SK-N-SH (cell line): ENCODE measurements around the gene TAF1B. TPM values are rescaled to one million over a fixed set of nuclear protein-coding genes. Genes with fewer than 3 reads are reported as not detected.

ENCODE experiments used
- CTCF ChIA-PET: fragments of 300-600, 350-600 bp; formaldehyde crosslinking; extraction: SDS; loops from one replicate; lab custom pipeline; 2021; lab: Yijun Ruan, JAX
- POLR2A ChIA-PET: fragments of 350-600 bp; sonication (Branson Sonifier 250); formaldehyde crosslinking; extraction: SDS; loops from one replicate; lab custom pipeline; 2020; ENCODE audit warnings: antibody characterized with exemption, inconsistent platforms; lab: Yijun Ruan, JAX
- DNase-seq: peaks from one replicate; pipeline ENCODE4 v3.0.0; 2012
- H2AFZ ChIP-seq: fragments of 200-600 bp; sonication (generic); 2 replicates; pipeline ENCODE4 v1.8.1; 2016; ENCODE audit warnings: antibody characterized with exemption, mild to moderate bottlenecking, low read depth
- H3F3A ChIP-seq: fragments of 200-600 bp; sonication (generic); replicated peaks from 2 replicates; pipeline ENCODE3; 2016; ENCODE audit warnings: antibody characterized with exemption, mild to moderate bottlenecking; ENCODE audit not compliant: insufficient read depth
- H3K27ac ChIP-seq, 2 experiments: fragments of 200-500 bp in 1 of 2; fragments of 200-600 bp in 1 of 2; sonication (Bioruptor generic) in 1 of 2; sonication (generic), shearing (Covaris generic) in 1 of 2; 2 replicates each; pipeline versions ENCODE4 v1.5.1 to v1.6.1; 2014 to 2016; ENCODE audit warnings: low read depth in 2 of 2, inconsistent platforms in 1 of 2, low read length in 1 of 2, mild to moderate bottlenecking in 1 of 2, mixed read lengths in 1 of 2
- H3K27me3 ChIP-seq: fragments of 200-600 bp; sonication (generic), shearing (Covaris generic); 2 replicates; pipeline ENCODE4 v1.6.1; 2016; ENCODE audit warnings: mixed run types; ENCODE audit not compliant: insufficient read depth
- H3K36me3 ChIP-seq, 2 experiments: fragments of 200-500 bp in 1 of 2; fragments of 200-600 bp in 1 of 2; sonication (Bioruptor generic) in 1 of 2; sonication (generic) in 1 of 2; replicated peaks in 1 of 2; 2 replicates each; pipeline versions ENCODE3 to v1.5.1; 2014 to 2016; ENCODE audit warnings: low read length in 1 of 2, mild to moderate bottlenecking in 1 of 2; ENCODE audit not compliant: insufficient read depth in 2 of 2, control insufficient read depth in 1 of 2
- H3K4me1 ChIP-seq, 2 experiments: fragments of 200-500 bp in 1 of 2; fragments of 200-600 bp in 1 of 2; sonication (Bioruptor generic) in 1 of 2; sonication (generic), shearing (Covaris generic) in 1 of 2; 2 replicates each; pipeline versions ENCODE4 v1.5.1 to v1.6.1; 2014 to 2016; ENCODE audit warnings: low read depth in 1 of 2, low read length in 1 of 2, mixed run types in 1 of 2; ENCODE audit not compliant: insufficient read depth in 2 of 2, control insufficient read depth in 1 of 2
- H3K4me2 ChIP-seq: fragments of 200-600 bp; sonication (generic), shearing (Covaris generic); 2 replicates; pipeline ENCODE4 v1.6.1; 2017; ENCODE audit warnings: mixed run types
- H3K4me3 ChIP-seq, 2 experiments: fragments of 200-500 bp in 1 of 2; fragments of 200-600 bp in 1 of 2; sonication (Bioruptor generic) in 1 of 2; sonication (generic), shearing (Covaris generic) in 1 of 2; 2 replicates each; pipeline versions ENCODE4 v1.5.1 to v1.8.1; 2014 to 2016; ENCODE audit warnings: low read depth in 2 of 2, inconsistent platforms in 1 of 2, low read length in 1 of 2, mild to moderate bottlenecking in 1 of 2, mixed read lengths in 1 of 2, moderate library complexity in 1 of 2
- H3K79me2 ChIP-seq: fragments of 200-600 bp; sonication (generic); 2 replicates; pipeline ENCODE4 v1.8.1; 2017; ENCODE audit warnings: mild to moderate bottlenecking; ENCODE audit not compliant: insufficient read depth
- H3K9ac ChIP-seq: fragments of 200-600 bp; sonication (generic); 2 replicates; pipeline ENCODE4 v1.6.1; 2017; ENCODE audit warnings: mixed run types
- H3K9me2 ChIP-seq: fragments of 200-600 bp; sonication (generic); 2 replicates; pipeline ENCODE4 v1.6.1; 2017; ENCODE audit warnings: mixed run types
- H3K9me3 ChIP-seq: fragments of 200-600 bp; sonication (generic); 2 replicates; pipeline ENCODE4 v1.6.1; 2017; ENCODE audit warnings: mixed run types, mild to moderate bottlenecking, moderate library complexity
- H4K20me1 ChIP-seq: fragments of 200-600 bp; sonication (generic); 2 replicates; pipeline ENCODE4 v1.6.1; 2017; ENCODE audit warnings: mild to moderate bottlenecking, mixed run types; ENCODE audit not compliant: insufficient read depth
- ELF1 ChIP-seq: IDR thresholded peaks from 2 replicates; pipeline ENCODE4 v1.4.0; 2012
- EP300 ChIP-seq, 2 experiments: IDR thresholded peaks; 2 replicates each; pipeline versions ENCODE4 v1.4.0 to v1.6.1; 2012; ENCODE audit warnings: borderline replicate concordance in 1 of 2, low read depth in 1 of 2, low read length in 1 of 2
- GABPA ChIP-seq: IDR thresholded peaks from 2 replicates; pipeline ENCODE4 v1.4.0; 2012; ENCODE audit warnings: low read depth, mild to moderate bottlenecking
- GATA2 ChIP-seq: sonication (generic); formaldehyde crosslinking; IDR thresholded peaks from 2 replicates; pipeline ENCODE4 v1.5.0; 2020; ENCODE audit warnings: mild to moderate bottlenecking, missing genetic modification reagents
- MXI1 ChIP-seq: IDR thresholded peaks from 2 replicates; pipeline ENCODE4 v1.6.1; 2012; ENCODE audit warnings: mild to moderate bottlenecking, low read depth, low read length, improper control_type of control experiment
- NFIC ChIP-seq: IDR thresholded peaks from 2 replicates; pipeline ENCODE4 v1.4.0; 2012; ENCODE audit warnings: borderline replicate concordance
- NRF1 ChIP-seq: IDR thresholded peaks from 2 replicates; pipeline ENCODE4 v1.6.1; 2012; ENCODE audit warnings: low read depth, mild to moderate bottlenecking, low read length
- POLR2AphosphoS5 ChIP-seq: IDR thresholded peaks from 2 replicates; pipeline ENCODE4 v1.6.1; 2012; ENCODE audit warnings: low read depth, low read length
- RAD21 ChIP-seq: IDR thresholded peaks from 2 replicates; pipeline ENCODE4 v1.6.1; 2012; ENCODE audit warnings: mild to moderate bottlenecking, low read length
- RFX5 ChIP-seq: IDR thresholded peaks from 2 replicates; pipeline ENCODE4 v1.6.1; 2012; ENCODE audit warnings: mild to moderate bottlenecking, improper control_type of control experiment, low read length
- RXRA ChIP-seq: IDR thresholded peaks from 2 replicates; pipeline ENCODE4 v1.4.0; 2012; ENCODE audit warnings: low read depth, mild to moderate bottlenecking, borderline replicate concordance
- SMC3 ChIP-seq: IDR thresholded peaks from 2 replicates; pipeline ENCODE4 v1.6.1; 2012; ENCODE audit warnings: low read depth, low read length, improper control_type of control experiment
- TAF1 ChIP-seq: IDR thresholded peaks from 2 replicates; pipeline ENCODE4 v1.6.1; 2012; ENCODE audit warnings: low read depth, mild to moderate bottlenecking, low read length, moderate library complexity, borderline replicate concordance
- TCF12 ChIP-seq: IDR thresholded peaks from 2 replicates; pipeline ENCODE4 v1.4.0; 2012
- YY1 ChIP-seq: IDR thresholded peaks from 2 replicates; pipeline ENCODE4 v1.4.0; 2012; ENCODE audit warnings: low read depth, mild to moderate bottlenecking
- WGBS: methylation state at CpG from one replicate; pipeline ENCODE4 v1.1.6; 2017; ENCODE audit warnings: low lambda C conversion rate; 5-methylcytosine and 5-hydroxymethylcytosine counted together
- polyA plus RNA-seq, 3 experiments: library from polyadenylated mRNA; depleted of rRNA; stranded (reverse); fragments of >200 nt; gene quantifications; 2 replicates each; pipeline ENCODE4 v1.2.3, GENCODE V29; 2012
- TF ChIP-seq, protein P1 (sequence below): fragments of 150-350 bp; IDR thresholded peaks from 2 replicates; pipeline ENCODE4 v1.6.1; 2016; ENCODE audit warnings: mild to moderate bottlenecking, low read depth, low read length
- TF ChIP-seq, protein P2 (sequence below): IDR thresholded peaks from 2 replicates; pipeline ENCODE4 v1.4.0; 2012; ENCODE audit warnings: low read depth, borderline replicate concordance
- TF ChIP-seq, protein P3 (sequence below): IDR thresholded peaks from 2 replicates; pipeline ENCODE4 v1.4.0; 2012; ENCODE audit warnings: low read depth, borderline replicate concordance
- TF ChIP-seq, protein P4 (sequence below): IDR thresholded peaks from 2 replicates; pipeline ENCODE4 v1.6.1; 2012; ENCODE audit warnings: mild to moderate bottlenecking, low read depth, low read length, moderate library complexity
- TF ChIP-seq, protein P5 (sequence below): IDR thresholded peaks from 2 replicates; pipeline ENCODE4 v1.4.0; 2012; ENCODE audit warnings: low read depth
- TF ChIP-seq, protein P6 (sequence below): fragments of 200-600 bp; sonication (generic); IDR thresholded peaks from 2 replicates; pipeline ENCODE4 v1.6.1; 2017; ENCODE audit warnings: antibody characterized with exemption, mild to moderate bottlenecking, moderate library complexity

The TAF1B gene
- polyA plus RNA-seq, 1 of the 3 experiments (the other 2 are of a cell fraction), result 7.8 TPM

DNA sequence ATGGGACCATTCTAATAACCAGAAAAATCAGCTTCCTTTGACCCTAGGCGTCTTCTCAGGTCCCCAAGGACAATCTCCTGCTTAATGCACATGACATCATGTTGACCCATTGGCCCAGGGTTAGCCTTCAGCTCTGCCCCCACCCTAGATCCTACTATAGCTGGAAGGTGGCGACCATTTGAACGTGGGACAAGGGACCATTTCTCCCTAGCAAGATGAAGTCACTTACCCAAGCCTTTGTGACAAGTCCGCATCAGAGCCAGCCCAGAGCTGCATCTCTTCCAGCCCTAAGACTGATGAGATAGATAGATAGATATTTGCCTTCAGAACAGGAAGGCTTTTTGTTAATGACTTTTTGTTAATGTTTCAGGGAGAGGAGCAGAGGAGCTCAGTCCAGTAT, 28.2 kb upstream of the TAF1B start (continued):
- TF ChIP-seq MXI1, result no peak
- TF ChIP-seq, protein P1, sequence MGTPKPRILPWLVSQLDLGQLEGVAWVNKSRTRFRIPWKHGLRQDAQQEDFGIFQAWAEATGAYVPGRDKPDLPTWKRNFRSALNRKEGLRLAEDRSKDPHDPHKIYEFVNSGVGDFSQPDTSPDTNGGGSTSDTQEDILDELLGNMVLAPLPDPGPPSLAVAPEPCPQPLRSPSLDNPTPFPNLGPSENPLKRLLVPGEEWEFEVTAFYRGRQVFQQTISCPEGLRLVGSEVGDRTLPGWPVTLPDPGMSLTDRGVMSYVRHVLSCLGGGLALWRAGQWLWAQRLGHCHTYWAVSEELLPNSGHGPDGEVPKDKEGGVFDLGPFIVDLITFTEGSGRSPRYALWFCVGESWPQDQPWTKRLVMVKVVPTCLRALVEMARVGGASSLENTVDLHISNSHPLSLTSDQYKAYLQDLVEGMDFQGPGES, result no peak
- TF ChIP-seq, protein P2, sequence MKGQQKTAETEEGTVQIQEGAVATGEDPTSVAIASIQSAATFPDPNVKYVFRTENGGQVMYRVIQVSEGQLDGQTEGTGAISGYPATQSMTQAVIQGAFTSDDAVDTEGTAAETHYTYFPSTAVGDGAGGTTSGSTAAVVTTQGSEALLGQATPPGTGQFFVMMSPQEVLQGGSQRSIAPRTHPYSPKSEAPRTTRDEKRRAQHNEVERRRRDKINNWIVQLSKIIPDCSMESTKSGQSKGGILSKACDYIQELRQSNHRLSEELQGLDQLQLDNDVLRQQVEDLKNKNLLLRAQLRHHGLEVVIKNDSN, result no peak
- TF ChIP-seq NRF1, result no peak
- TF ChIP-seq, all 33 proteins: peak for 0

DNA sequence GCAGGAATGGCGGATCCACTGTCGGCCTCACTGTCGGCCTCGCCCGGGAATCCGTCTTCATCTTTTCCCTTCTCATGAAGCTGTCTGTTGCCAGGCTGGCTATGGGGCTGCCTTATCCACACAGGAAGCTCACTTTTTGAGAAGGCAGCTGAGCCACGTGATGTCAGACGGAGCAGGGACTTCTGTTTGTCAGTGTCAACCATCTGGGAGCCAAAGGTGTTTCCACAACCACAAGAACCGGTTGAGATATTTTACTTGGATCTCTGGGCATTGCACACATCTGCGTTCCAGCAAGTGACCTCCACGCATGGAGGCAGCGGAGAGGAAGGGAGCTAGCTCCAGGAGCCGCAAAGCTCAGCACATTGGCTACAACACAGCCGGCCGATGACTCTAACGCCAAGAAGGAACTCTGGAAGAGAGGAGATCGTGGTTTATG, 27.4 kb upstream of the TAF1B start:
- Histone ChIP-seq H3K4me2 (no peak overlapping the region), H3K9me2 (no peaks in the 10 kb centered on the region), H3K9ac (no peak overlapping the region), H3K79me2 (no peaks in the 10 kb centered on the region), H2AFZ (no peak overlapping the region), H3F3A (no peaks in the 10 kb centered on the region), H3K27me3 (no peaks in the 10 kb centered on the region), H3K36me3 (no peaks in the 10 kb centered on the region), H3K4me3 (no peak overlapping the region), H4K20me1 (no peaks in the 10 kb centered on the region), H3K4me1 (peaks cover 0 to 7% of the 10 kb centered on the region in 2 experiments; a peak in 1 of 4 replicates), H3K27ac (no peak overlapping the region), H3K9me3 (no peaks in the 10 kb centered on the region)
- 93% methylated on average over 17 of the region's 17 CpGs for WGBS
- TF ChIP-seq, protein P3, sequence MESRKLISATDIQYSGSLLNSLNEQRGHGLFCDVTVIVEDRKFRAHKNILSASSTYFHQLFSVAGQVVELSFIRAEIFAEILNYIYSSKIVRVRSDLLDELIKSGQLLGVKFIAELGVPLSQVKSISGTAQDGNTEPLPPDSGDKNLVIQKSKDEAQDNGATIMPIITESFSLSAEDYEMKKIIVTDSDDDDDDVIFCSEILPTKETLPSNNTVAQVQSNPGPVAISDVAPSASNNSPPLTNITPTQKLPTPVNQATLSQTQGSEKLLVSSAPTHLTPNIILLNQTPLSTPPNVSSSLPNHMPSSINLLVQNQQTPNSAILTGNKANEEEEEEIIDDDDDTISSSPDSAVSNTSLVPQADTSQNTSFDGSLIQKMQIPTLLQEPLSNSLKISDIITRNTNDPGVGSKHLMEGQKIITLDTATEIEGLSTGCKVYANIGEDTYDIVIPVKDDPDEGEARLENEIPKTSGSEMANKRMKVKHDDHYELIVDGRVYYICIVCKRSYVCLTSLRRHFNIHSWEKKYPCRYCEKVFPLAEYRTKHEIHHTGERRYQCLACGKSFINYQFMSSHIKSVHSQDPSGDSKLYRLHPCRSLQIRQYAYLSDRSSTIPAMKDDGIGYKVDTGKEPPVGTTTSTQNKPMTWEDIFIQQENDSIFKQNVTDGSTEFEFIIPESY, result no peak
- no peak for TF ChIP-seq GATA2 (CRISPR knock-in tag)
- TF ChIP-seq POLR2AphosphoS5, result no peak
- TF ChIP-seq NRF1, result no peak
- TF ChIP-seq TCF12, result no peak
- no peak for TF ChIP-seq NFIC
- no peak for TF ChIP-seq RFX5
- no peak for TF ChIP-seq TAF1
- TF ChIP-seq ELF1, result no peak
- no peak for TF ChIP-seq RXRA
- no peak for TF ChIP-seq GABPA
- TF ChIP-seq, protein P2, result no peak
- no peak for TF ChIP-seq EP300 (IDR thresholded peaks at IDR 0.05; ENCODE audit: borderline replicate concordance in 1 of 2, low read depth in 1 of 2, low read length in 1 of 2)
- TF ChIP-seq RAD21, result no peak
- no peak for TF ChIP-seq YY1
- TF ChIP-seq, protein P4, sequence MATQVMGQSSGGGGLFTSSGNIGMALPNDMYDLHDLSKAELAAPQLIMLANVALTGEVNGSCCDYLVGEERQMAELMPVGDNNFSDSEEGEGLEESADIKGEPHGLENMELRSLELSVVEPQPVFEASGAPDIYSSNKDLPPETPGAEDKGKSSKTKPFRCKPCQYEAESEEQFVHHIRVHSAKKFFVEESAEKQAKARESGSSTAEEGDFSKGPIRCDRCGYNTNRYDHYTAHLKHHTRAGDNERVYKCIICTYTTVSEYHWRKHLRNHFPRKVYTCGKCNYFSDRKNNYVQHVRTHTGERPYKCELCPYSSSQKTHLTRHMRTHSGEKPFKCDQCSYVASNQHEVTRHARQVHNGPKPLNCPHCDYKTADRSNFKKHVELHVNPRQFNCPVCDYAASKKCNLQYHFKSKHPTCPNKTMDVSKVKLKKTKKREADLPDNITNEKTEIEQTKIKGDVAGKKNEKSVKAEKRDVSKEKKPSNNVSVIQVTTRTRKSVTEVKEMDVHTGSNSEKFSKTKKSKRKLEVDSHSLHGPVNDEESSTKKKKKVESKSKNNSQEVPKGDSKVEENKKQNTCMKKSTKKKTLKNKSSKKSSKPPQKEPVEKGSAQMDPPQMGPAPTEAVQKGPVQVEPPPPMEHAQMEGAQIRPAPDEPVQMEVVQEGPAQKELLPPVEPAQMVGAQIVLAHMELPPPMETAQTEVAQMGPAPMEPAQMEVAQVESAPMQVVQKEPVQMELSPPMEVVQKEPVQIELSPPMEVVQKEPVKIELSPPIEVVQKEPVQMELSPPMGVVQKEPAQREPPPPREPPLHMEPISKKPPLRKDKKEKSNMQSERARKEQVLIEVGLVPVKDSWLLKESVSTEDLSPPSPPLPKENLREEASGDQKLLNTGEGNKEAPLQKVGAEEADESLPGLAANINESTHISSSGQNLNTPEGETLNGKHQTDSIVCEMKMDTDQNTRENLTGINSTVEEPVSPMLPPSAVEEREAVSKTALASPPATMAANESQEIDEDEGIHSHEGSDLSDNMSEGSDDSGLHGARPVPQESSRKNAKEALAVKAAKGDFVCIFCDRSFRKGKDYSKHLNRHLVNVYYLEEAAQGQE, result no peak
- TF ChIP-seq, protein P5, sequence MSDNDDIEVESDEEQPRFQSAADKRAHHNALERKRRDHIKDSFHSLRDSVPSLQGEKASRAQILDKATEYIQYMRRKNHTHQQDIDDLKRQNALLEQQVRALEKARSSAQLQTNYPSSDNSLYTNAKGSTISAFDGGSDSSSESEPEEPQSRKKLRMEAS, result no peak
- no peak for TF ChIP-seq SMC3
- TF ChIP-seq, protein P6, sequence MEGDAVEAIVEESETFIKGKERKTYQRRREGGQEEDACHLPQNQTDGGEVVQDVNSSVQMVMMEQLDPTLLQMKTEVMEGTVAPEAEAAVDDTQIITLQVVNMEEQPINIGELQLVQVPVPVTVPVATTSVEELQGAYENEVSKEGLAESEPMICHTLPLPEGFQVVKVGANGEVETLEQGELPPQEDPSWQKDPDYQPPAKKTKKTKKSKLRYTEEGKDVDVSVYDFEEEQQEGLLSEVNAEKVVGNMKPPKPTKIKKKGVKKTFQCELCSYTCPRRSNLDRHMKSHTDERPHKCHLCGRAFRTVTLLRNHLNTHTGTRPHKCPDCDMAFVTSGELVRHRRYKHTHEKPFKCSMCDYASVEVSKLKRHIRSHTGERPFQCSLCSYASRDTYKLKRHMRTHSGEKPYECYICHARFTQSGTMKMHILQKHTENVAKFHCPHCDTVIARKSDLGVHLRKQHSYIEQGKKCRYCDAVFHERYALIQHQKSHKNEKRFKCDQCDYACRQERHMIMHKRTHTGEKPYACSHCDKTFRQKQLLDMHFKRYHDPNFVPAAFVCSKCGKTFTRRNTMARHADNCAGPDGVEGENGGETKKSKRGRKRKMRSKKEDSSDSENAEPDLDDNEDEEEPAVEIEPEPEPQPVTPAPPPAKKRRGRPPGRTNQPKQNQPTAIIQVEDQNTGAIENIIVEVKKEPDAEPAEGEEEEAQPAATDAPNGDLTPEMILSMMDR, result no peak
- CTCF ChIA-PET, result interaction anchor here (1.1 to 9.4 kb wide), 13 partner anchors 8 to 619 kb away, joined by 3 to 257 read pairs (median 28); partner anchors contain the start of genes KLF11 and TAF1B
- POLR2A ChIA-PET, result interaction anchor here (2.3 kb wide), 1 partner anchor 27 kb away, joined by 6 read pairs; the partner anchor contains the start of gene TAF1B
- DNase-seq, result no peak
